Choroid plexus epithelial cell (primary cell): ENCODE data around the gene MOBP.

ENCODE experiments used
- DNase-seq: peaks from one replicate; pipeline ENCODE4 v3.0.0-alpha.2; 2010; ENCODE audit warnings: low read depth
- H3K4me3 ChIP-seq: 2 replicates; pipeline ENCODE4 v1.5.1; 2011; ENCODE audit warnings: low read depth, mild to moderate bottlenecking, control low read depth, low read length, moderate library complexity
- TF ChIP-seq, protein P1 (sequence below): conservative IDR thresholded peaks from 2 replicates; pipeline ENCODE4 v1.5.1; 2011; ENCODE audit warnings: low read depth, mild to moderate bottlenecking, control low read depth, inconsistent platforms, low read length, moderate library complexity

MOBP gene

DNA sequence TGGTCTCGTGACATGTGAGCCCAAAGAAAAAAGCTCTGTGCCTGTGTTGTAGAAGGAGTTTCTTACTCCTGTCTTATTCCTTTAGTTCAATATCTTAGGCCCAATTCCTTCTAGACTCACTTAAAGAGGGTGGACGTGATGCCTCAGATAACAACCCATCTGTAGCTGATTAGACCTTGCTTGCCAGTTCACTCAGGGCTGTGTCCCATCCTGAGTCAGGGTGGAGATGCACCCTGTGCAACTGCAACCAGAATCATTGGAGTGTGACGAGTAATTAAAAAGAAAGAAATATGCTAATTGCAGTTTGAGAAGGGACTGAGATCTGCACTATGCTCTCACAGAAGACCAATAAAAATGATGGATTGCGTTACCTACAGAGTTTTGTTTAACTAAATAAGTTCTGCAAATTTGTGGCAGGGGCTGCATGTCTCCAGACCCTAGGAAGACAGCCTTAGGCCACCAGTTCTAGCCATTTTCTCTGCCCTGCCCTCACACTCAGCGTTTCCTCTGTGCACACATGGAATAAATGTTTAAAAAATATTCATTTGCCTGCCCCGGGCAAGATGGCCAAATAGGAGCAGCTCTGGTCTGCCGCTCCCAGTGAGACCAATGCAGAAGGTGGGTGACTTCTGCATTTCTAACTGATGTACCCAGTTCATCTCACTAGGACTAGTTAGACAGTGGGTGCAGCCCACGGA lies 83.0 kb downstream of the MOBP start:
- no peak overlapping the region for H3K4me3 ChIP-seq
- TF ChIP-seq, protein P1, sequence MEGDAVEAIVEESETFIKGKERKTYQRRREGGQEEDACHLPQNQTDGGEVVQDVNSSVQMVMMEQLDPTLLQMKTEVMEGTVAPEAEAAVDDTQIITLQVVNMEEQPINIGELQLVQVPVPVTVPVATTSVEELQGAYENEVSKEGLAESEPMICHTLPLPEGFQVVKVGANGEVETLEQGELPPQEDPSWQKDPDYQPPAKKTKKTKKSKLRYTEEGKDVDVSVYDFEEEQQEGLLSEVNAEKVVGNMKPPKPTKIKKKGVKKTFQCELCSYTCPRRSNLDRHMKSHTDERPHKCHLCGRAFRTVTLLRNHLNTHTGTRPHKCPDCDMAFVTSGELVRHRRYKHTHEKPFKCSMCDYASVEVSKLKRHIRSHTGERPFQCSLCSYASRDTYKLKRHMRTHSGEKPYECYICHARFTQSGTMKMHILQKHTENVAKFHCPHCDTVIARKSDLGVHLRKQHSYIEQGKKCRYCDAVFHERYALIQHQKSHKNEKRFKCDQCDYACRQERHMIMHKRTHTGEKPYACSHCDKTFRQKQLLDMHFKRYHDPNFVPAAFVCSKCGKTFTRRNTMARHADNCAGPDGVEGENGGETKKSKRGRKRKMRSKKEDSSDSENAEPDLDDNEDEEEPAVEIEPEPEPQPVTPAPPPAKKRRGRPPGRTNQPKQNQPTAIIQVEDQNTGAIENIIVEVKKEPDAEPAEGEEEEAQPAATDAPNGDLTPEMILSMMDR, result no peak
- no peak for DNase-seq
